KOPT-K1 (cell line): ENCODE data around the gene PHC2.

Experiments used
- H3K27ac ChIP-seq: fragments of 200-600 bp; sonication (generic); 2 replicates; pipeline ENCODE4 v1.5.1; 2016; ENCODE audit warnings: antibody characterized with exemption, mild to moderate bottlenecking, low read depth, low read length; ENCODE audit not compliant: poor library complexity, severe bottlenecking
- H3K36me3 ChIP-seq: fragments of 200-600 bp; sonication (generic); 2 replicates; pipeline ENCODE4 v1.5.1; 2017; ENCODE audit warnings: antibody characterized with exemption, mild to moderate bottlenecking, low read length, moderate library complexity; ENCODE audit not compliant: insufficient read depth
- H3K9me3 ChIP-seq: fragments of 200-600 bp; sonication (generic); 2 replicates; pipeline ENCODE4 v1.5.1; 2017; ENCODE audit warnings: antibody characterized with exemption, low read length, mild to moderate bottlenecking; ENCODE audit not compliant: insufficient read depth, poor library complexity, severe bottlenecking

Gene PHC2

GRCh38 chr1:33281554-33282303 lies 149.2 kb downstream of the PHC2 start:
- Histone ChIP-seq H3K9me3 (no peaks in the 10 kb centered on the region), H3K36me3 (peaks cover 92% of the 10 kb centered on the region), H3K27ac (no peak overlapping the region)

- peaks cover 94% of the 10 kb centered on the region for H3K36me3 ChIP-seq
- no peak overlapping the region for H3K27ac ChIP-seq
- H3K9me3 ChIP-seq, result no peaks in the 10 kb centered on the region
Measured at GRCh38 chr1:33280091-33280661, 150.7 kb downstream of the PHC2 start.

GRCh38 chr1:33277488-33278084 lies 153.3 kb downstream of the PHC2 start:
- Histone ChIP-seq H3K27ac (no peak overlapping the region), H3K36me3 (peaks cover 78% of the 10 kb centered on the region), H3K9me3 (no peaks in the 10 kb centered on the region)

- Histone ChIP-seq H3K9me3 (no peaks in the 10 kb centered on the region), H3K27ac (no peak overlapping the region), H3K36me3 (peaks cover 71% of the 10 kb centered on the region)
Measured at GRCh38 chr1:33276573-33277298, 154.2 kb downstream of the PHC2 start.

GRCh38 chr1:33275706-33276572 lies 155.0 kb downstream of the PHC2 start:
- H3K36me3 ChIP-seq, result peaks cover 69% of the 10 kb centered on the region
- no peak overlapping the region for H3K27ac ChIP-seq
- no peaks in the 10 kb centered on the region for H3K9me3 ChIP-seq

- Histone ChIP-seq H3K27ac (no peak overlapping the region), H3K9me3 (no peaks in the 10 kb centered on the region), H3K36me3 (peaks cover 63% of the 10 kb centered on the region)
Measured at GRCh38 chr1:33275195-33275594, 155.7 kb downstream of the PHC2 start.

GRCh38 chr1:33274446-33274845 lies 156.4 kb downstream of the PHC2 start:
- Histone ChIP-seq H3K27ac (no peak overlapping the region), H3K9me3 (no peaks in the 10 kb centered on the region), H3K36me3 (peaks cover 63% of the 10 kb centered on the region)

GRCh38 chr1:33273961-33274371 lies 156.9 kb downstream of the PHC2 start:
- Histone ChIP-seq H3K27ac (no peak overlapping the region), H3K9me3 (no peaks in the 10 kb centered on the region), H3K36me3 (peaks cover 61% of the 10 kb centered on the region)
